K562 (cell line): Measurements from ENCODE around the gene ZNF22. TPM values are rescaled to one million over a fixed set of nuclear protein-coding genes. Genes with fewer than 3 reads are reported as not detected.

Experiments
- HDAC1 ChIP-seq, 2 experiments: fragments of 450-650 bp; IDR thresholded peaks; 2 replicates each; pipeline ENCODE4 v1.6.1; 2016 to 2017; ENCODE audit warnings: inconsistent platforms in 1 of 2, mild to moderate bottlenecking in 1 of 2, moderate library complexity in 1 of 2
- ILF3 ChIP-seq: fragments of 450-650 bp; IDR thresholded peaks from 2 replicates; pipeline ENCODE4 v1.6.1; 2018; ENCODE audit warnings: antibody characterized with exemption, mild to moderate bottlenecking, moderate library complexity, borderline replicate concordance
- MAFK ChIP-seq: IDR thresholded peaks from 2 replicates; pipeline ENCODE4 v1.6.1; 2011; ENCODE audit warnings: low read length, improper control_type of control experiment
- NEUROD1 ChIP-seq: fragments of 150-350 bp; IDR thresholded peaks from 2 replicates; pipeline ENCODE4 v1.6.1; 2014; ENCODE audit warnings: borderline replicate concordance, low read length, low read depth; ENCODE audit not compliant: partially characterized antibody
- RCOR1 ChIP-seq, 2 experiments: IDR thresholded peaks; 2 replicates each; pipeline ENCODE4 v1.6.1; 2012; ENCODE audit warnings: low read depth in 2 of 2, low read length in 2 of 2, borderline replicate concordance in 1 of 2, improper control_type of control experiment in 1 of 2
- TEAD2 ChIP-seq: fragments of 450-650 bp; IDR thresholded peaks from 2 replicates; pipeline ENCODE4 v1.6.1; 2016; ENCODE audit warnings: missing genetic modification characterization, control low read depth, missing compliant biosample characterization
- TSHZ1 ChIP-seq: fragments of 250-450 bp; sonication (Bioruptor Pico); IDR thresholded peaks from 2 replicates; pipeline ENCODE4 v1.4.0; 2020; ENCODE audit warnings: mild to moderate bottlenecking, moderate library complexity
- ZBTB11 ChIP-seq, 3 experiments: fragments of 200-800 bp in 1 of 3; fragments of 250-450 bp in 1 of 3; fragments of 450-650 bp in 1 of 3; sonication (Bioruptor Pico) in 1 of 3; sonication (Bioruptor generic) in 1 of 3; formaldehyde crosslinking in 1 of 3; IDR thresholded peaks; 2 replicates each; pipeline versions ENCODE4 v1.6.1 to v1.8.0; 2016 to 2022; ENCODE audit warnings: mild to moderate bottlenecking in 2 of 3, missing genetic modification characterization in 2 of 3, missing compliant biosample characterization in 1 of 3, moderate library complexity in 1 of 3
- ZBTB7A ChIP-seq: IDR thresholded peaks from 2 replicates; pipeline ENCODE4 v1.6.1; 2011; ENCODE audit warnings: low read depth, mild to moderate bottlenecking, low read length, moderate library complexity, borderline replicate concordance; ENCODE audit not compliant: control insufficient read depth
- polyA plus RNA-seq, 8 experiments: library from polyadenylated mRNA; depleted of rRNA in 4 of 8; stranded (reverse) in 5 of 8; unstranded in 3 of 8; fragments of >200 nt; fragmentation: Nextera tagmentation in 2 of 8; fragmentation: Illumina TruSeq in 1 of 8; extraction: Ambion mirVana in 2 of 8; extraction: Trizol in 1 of 8; gene quantifications; 2 replicates each; pipeline versions ENCODE4 v1.2.1 to v1.2.3, GENCODE V29; 2011 to 2014; ENCODE audit warnings: inconsistent platforms in 1 of 8, missing spikeins in 1 of 8
- total RNA-seq, 7 experiments: library from RNA; depleted of rRNA in 6 of 7; stranded (reverse); fragments of >200 nt in 6 of 7; fragmentation: Illumina TruSeq in 2 of 7; extraction: Trizol in 2 of 7; gene quantifications; 2 replicates each; pipeline versions ENCODE4 v1.2.1 to v1.2.3, GENCODE V29; 2011 to 2021; ENCODE audit warnings: low replicate concordance in 1 of 7
- TF ChIP-seq, protein P1 (sequence below): sonication (generic); formaldehyde crosslinking; IDR thresholded peaks from 2 replicates; pipeline ENCODE4 v1.8.0; 2023; ENCODE audit warnings: missing genetic modification reagents, mild to moderate bottlenecking, borderline replicate concordance
- TF ChIP-seq, protein P2 (sequence below): sonication (generic); formaldehyde crosslinking; IDR thresholded peaks from 2 replicates; pipeline ENCODE4 v1.8.0; 2022; ENCODE audit warnings: missing genetic modification reagents, mild to moderate bottlenecking, borderline replicate concordance

ZNF22 gene
- total and polyA plus RNA-seq, 9 of the 15 experiments (the other 6 are each of a cell fraction or from before 2014, with no cell fraction given): 36.2 to 98.7 (median 51.2) TPM

DNA sequence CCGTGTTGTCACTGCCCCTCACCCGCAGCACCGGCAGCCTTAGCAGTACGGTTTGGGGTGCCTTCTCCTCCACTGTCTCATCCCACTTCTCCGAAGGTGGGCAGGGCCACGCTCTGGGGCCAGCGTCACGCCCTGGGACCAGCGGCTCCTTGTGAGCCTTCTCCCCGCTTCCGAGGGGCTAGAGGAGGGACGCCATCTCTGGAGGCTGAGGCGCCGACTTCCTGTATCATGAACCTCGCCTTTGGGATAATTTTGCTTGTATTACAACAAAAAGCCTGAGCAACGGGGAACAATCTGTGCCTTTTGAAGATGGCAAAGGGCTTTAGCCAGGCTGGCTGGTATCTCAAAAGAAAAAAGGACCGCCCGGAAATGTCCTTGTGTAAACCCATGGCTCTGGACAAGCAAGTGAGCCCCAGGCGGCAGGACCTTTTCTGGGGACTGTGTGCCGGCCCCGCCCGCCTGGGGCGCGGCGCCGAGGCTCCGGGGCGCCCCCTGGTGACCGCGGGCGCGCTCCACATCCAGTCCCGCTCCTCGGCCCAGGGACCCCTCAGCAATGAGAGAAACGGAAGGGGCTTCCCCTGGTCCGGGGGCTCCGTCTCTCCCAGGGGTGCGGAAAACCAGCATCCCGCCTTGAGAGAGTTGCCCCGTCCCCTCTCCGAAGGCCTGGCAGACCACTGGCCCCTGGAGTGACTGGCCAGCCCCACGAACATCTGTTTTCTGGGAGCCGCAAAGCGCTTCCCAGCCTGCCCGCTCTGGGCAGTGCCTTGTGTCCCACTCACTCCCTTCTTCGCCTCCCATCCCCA is 25.9 kb upstream of the ZNF22 start (continued):
- TF ChIP-seq NEUROD1 (peak; percentile 17), HDAC1 (IDR thresholded peaks at IDR 0.05) (no peak), ZBTB7A (peak; percentile 90), ILF3 (no peak; the same call in 1 of the 2 replicates), TSHZ1 (no peak), MAFK (no peak), TEAD2 (tag) (no peak), RCOR1 (IDR thresholded peaks at IDR 0.05; ENCODE audit: borderline replicate concordance in 1 of 2, low read depth in 2 of 2, low read length in 2 of 2) (no peak), ZBTB11 (CRISPR knock-in tag; IDR thresholded peaks at IDR 0.05) (0 out of 6 replicates have a peak, but pooled peaks of 1 of the 3 experiments have one; percentile 46)
- TF ChIP-seq, protein P1, sequence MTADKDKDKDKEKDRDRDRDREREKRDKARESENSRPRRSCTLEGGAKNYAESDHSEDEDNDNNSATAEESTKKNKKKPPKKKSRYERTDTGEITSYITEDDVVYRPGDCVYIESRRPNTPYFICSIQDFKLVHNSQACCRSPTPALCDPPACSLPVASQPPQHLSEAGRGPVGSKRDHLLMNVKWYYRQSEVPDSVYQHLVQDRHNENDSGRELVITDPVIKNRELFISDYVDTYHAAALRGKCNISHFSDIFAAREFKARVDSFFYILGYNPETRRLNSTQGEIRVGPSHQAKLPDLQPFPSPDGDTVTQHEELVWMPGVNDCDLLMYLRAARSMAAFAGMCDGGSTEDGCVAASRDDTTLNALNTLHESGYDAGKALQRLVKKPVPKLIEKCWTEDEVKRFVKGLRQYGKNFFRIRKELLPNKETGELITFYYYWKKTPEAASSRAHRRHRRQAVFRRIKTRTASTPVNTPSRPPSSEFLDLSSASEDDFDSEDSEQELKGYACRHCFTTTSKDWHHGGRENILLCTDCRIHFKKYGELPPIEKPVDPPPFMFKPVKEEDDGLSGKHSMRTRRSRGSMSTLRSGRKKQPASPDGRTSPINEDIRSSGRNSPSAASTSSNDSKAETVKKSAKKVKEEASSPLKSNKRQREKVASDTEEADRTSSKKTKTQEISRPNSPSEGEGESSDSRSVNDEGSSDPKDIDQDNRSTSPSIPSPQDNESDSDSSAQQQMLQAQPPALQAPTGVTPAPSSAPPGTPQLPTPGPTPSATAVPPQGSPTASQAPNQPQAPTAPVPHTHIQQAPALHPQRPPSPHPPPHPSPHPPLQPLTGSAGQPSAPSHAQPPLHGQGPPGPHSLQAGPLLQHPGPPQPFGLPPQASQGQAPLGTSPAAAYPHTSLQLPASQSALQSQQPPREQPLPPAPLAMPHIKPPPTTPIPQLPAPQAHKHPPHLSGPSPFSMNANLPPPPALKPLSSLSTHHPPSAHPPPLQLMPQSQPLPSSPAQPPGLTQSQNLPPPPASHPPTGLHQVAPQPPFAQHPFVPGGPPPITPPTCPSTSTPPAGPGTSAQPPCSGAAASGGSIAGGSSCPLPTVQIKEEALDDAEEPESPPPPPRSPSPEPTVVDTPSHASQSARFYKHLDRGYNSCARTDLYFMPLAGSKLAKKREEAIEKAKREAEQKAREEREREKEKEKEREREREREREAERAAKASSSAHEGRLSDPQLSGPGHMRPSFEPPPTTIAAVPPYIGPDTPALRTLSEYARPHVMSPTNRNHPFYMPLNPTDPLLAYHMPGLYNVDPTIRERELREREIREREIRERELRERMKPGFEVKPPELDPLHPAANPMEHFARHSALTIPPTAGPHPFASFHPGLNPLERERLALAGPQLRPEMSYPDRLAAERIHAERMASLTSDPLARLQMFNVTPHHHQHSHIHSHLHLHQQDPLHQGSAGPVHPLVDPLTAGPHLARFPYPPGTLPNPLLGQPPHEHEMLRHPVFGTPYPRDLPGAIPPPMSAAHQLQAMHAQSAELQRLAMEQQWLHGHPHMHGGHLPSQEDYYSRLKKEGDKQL (CRISPR knock-in tag): no peak
- TF ChIP-seq, protein P2, sequence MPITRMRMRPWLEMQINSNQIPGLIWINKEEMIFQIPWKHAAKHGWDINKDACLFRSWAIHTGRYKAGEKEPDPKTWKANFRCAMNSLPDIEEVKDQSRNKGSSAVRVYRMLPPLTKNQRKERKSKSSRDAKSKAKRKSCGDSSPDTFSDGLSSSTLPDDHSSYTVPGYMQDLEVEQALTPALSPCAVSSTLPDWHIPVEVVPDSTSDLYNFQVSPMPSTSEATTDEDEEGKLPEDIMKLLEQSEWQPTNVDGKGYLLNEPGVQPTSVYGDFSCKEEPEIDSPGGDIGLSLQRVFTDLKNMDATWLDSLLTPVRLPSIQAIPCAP (CRISPR knock-in tag): no peak
